Measurements from ENCODE around the gene CCL18.
"Not testable (repeated sequence)": the region's sequence is repeated elsewhere in the genome, so short reads cannot be mapped to it uniquely, and the experiment has no call there.

CCL18 gene

GRCh38 chr17:36118477-36119353 lies 54.6 kb downstream of the CCL18 start:
- no peak for DNase-seq (ENCODE audit: low read depth)
- Histone ChIP-seq H3K27me3 (replicated peaks; ENCODE audit: control insufficient read depth, insufficient read depth, low read length) (peaks cover 18% of the 10 kb centered on the region), H3K4me3 (ENCODE audit: low read length) (no peak overlapping the region), H3K4me1 (ENCODE audit: control insufficient read depth, insufficient read depth, low read length) (no peaks in the 10 kb centered on the region), H3K36me3 (ENCODE audit: control insufficient read depth, insufficient read depth, low read length, severe bottlenecking) (no peaks in the 10 kb centered on the region), H3K9me3 (ENCODE audit: control insufficient read depth, low read length) (peaks cover 3% of the 10 kb centered on the region), H3K9ac (ENCODE audit: low read length) (no peak overlapping the region)

- no peak overlapping the region for H3K4me3 ChIP-seq (ENCODE audit: low read length)
- H3K27me3 ChIP-seq (replicated peaks; ENCODE audit: control insufficient read depth, insufficient read depth, low read length), result peaks cover 19% of the 10 kb centered on the region
- H3K9me3 ChIP-seq (ENCODE audit: control insufficient read depth, low read length), result peaks cover 6% of the 10 kb centered on the region
- H3K9ac ChIP-seq (ENCODE audit: low read length), result no peak overlapping the region
- no peak for DNase-seq (ENCODE audit: low read depth)
- no peaks in the 10 kb centered on the region for H3K4me1 ChIP-seq (ENCODE audit: control insufficient read depth, insufficient read depth, low read length)
- H3K36me3 ChIP-seq (ENCODE audit: control insufficient read depth, insufficient read depth, low read length, severe bottlenecking), result no peaks in the 10 kb centered on the region
Observed at GRCh38 chr17:36120221-36120620, 56.1 kb downstream of the CCL18 start.

GRCh38 chr17:36121099-36121498 lies 57.0 kb downstream of the CCL18 start:
- not testable (repeated sequence) for H3K4me1 ChIP-seq (ENCODE audit: control insufficient read depth, insufficient read depth, low read length); H3K4me3 ChIP-seq (ENCODE audit: low read length); H3K36me3 ChIP-seq (ENCODE audit: control insufficient read depth, insufficient read depth, low read length, severe bottlenecking); H3K9ac ChIP-seq (ENCODE audit: low read length); DNase-seq (ENCODE audit: low read depth)
- peaks cover 19% of the 10 kb centered on the region for H3K27me3 ChIP-seq (replicated peaks; ENCODE audit: control insufficient read depth, insufficient read depth, low read length)
- H3K9me3 ChIP-seq (ENCODE audit: control insufficient read depth, low read length), result peaks cover 15% of the 10 kb centered on the region

Measured in adipocyte (in vitro differentiated cells).